ENCODE results near the gene MAGI2. TPM values are rescaled to one million over a fixed set of nuclear protein-coding genes. Genes with fewer than 3 reads are reported as not detected.

MAGI2 gene
- total and polyA plus RNA-seq, 2 donors (not counting 3 experiments of a cell fraction or from before 2014, with no cell fraction given): 0.28 to 6.0 TPM

DNA sequence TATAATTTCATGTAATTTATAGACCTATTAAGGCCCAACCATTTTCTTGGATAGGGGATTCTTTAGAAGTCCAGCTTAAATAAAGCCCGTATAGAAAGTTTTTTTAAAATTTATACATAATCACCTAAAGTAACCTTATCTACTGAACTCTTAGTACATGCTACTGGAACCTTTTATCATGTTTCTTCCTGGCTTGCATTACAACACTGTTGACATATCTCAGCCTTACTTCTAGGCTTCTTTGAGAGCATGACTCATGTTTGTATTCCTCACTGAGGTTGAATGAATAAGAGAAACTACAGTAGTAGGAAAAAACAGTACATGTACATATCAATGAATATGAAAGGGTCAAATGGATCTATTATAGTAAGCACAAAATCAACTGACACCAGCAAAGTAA, 8.2 kb upstream of the MAGI2 start:
- no peaks in the 10 kb centered on the region for H3K9me3 ChIP-seq (replicated peaks; ENCODE audit: control insufficient read depth, insufficient read depth, low read length)
- peak; percentile 80 for FAIRE-seq
- H3K79me2 ChIP-seq (ENCODE audit: control insufficient read depth, insufficient read depth, low read length): no peaks in the 10 kb centered on the region
- intact Hi-C loops (cut with micrococcal nuclease): no loop called here
- H3K27me3 ChIP-seq (ENCODE audit: control insufficient read depth in 2 of 2, insufficient read depth in 2 of 2, low read length in 2 of 2): no peaks in the 10 kb centered on the region
- H3K4me2 ChIP-seq (ENCODE audit: insufficient read depth, low read length): peak overlapping the region; percentile 67
- ChIA-PET POLR2A (no interaction called here), CTCF (no interaction called here)
- H3K27ac ChIP-seq (ENCODE audit: insufficient read depth, low read depth, low read length): peak overlapping the region; percentile 11
- H3K9me1 ChIP-seq (replicated peaks; ENCODE audit: control insufficient read depth, extremely low read depth, insufficient read depth, low read length): no peaks in the 10 kb centered on the region
- dilution Hi-C loops (cut with MboI; ENCODE audit: extremely low pct_ligation_motif_present, low sequenced_read_pairs): no loop called here
- BruUV-seq (replicated peaks): no TSS peak
- TF ChIP-seq EZH2 (IDR thresholded peaks at IDR 0.05; ENCODE audit: borderline replicate concordance, low read depth, low read length, severe bottlenecking) (no peak), MAX (IDR thresholded peaks at IDR 0.05; ENCODE audit: insufficient read depth, insufficient read length) (no peak), FOS (IDR thresholded peaks at IDR 0.05; ENCODE audit: borderline replicate concordance, insufficient read depth, low read length) (peak; percentile 90)
- no peak overlapping the region for H3K9ac ChIP-seq (replicated peaks; ENCODE audit: extremely low read depth, insufficient read depth, low read length)
- H3K4me1 ChIP-seq (ENCODE audit: control insufficient read depth, extremely low read depth, insufficient read depth, low read length): peaks cover 12% of the 10 kb centered on the region
- no peak overlapping the region for H2AFZ ChIP-seq (ENCODE audit: low read depth, low read length)
- peaks cover 4 to 6% of the 10 kb centered on the region in 2 experiments for H3K36me3 ChIP-seq (ENCODE audit: control insufficient read depth in 2 of 2, extremely low read depth in 1 of 2, insufficient read depth in 2 of 2, low read length in 2 of 2)
- H3K4me3 ChIP-seq (replicated peaks in 1 of 3; ENCODE audit: insufficient read depth in 1 of 3, low read depth in 1 of 3, low read length in 3 of 3): no peak overlapping the region
- peak; percentile 62 for DNase-seq (ENCODE audit: low read depth, low spot score)
- H4K20me1 ChIP-seq (replicated peaks; ENCODE audit: control insufficient read depth, extremely low read depth, insufficient read depth, low read length): no peaks in the 10 kb centered on the region

GRCh38 chr7:79459381-79459780, 5.9 kb upstream of the MAGI2 start:
- H3K4me1 ChIP-seq (ENCODE audit: control insufficient read depth, extremely low read depth, insufficient read depth, low read length): peaks cover 19% of the 10 kb centered on the region
- no peak overlapping the region for H3K4me2 ChIP-seq (ENCODE audit: insufficient read depth, low read length)
- H3K36me3 ChIP-seq (ENCODE audit: control insufficient read depth in 2 of 2, extremely low read depth in 1 of 2, insufficient read depth in 2 of 2, low read length in 2 of 2): peaks cover 4 to 9% of the 10 kb centered on the region in 2 experiments
- no peak overlapping the region for H3K27ac ChIP-seq (ENCODE audit: insufficient read depth, low read depth, low read length)
- no peak for TF ChIP-seq POLR2AphosphoS5 (IDR thresholded peaks at IDR 0.05; ENCODE audit: insufficient read depth, low read depth, low read length)
- no peak for TF ChIP-seq JUN (IDR thresholded peaks at IDR 0.05; ENCODE audit: borderline replicate concordance, insufficient read depth, insufficient read length, low read depth)
- TF ChIP-seq MAX (IDR thresholded peaks at IDR 0.05; ENCODE audit: insufficient read depth, insufficient read length): no peak
- TF ChIP-seq MYC (IDR thresholded peaks at IDR 0.05; ENCODE audit: low read depth, low read length): no peak
- no peak for TF ChIP-seq GATA2 (IDR thresholded peaks at IDR 0.05; ENCODE audit: insufficient read depth, insufficient read length, low read depth, low read length)
- intact Hi-C loops (cut with micrococcal nuclease) (no loop called here), dilution Hi-C loops (cut with MboI; ENCODE audit: extremely low pct_ligation_motif_present, low sequenced_read_pairs) (no loop called here)
- H3K9me1 ChIP-seq (replicated peaks; ENCODE audit: control insufficient read depth, extremely low read depth, insufficient read depth, low read length): no peaks in the 10 kb centered on the region
- H3K9me3 ChIP-seq (replicated peaks; ENCODE audit: control insufficient read depth, insufficient read depth, low read length): no peaks in the 10 kb centered on the region
- no peaks in the 10 kb centered on the region for H4K20me1 ChIP-seq (replicated peaks; ENCODE audit: control insufficient read depth, extremely low read depth, insufficient read depth, low read length)
- FAIRE-seq (no peak), DNase-seq (ENCODE audit: low read depth, low spot score) (no peak)
- H3K9ac ChIP-seq (replicated peaks; ENCODE audit: extremely low read depth, insufficient read depth, low read length): no peak overlapping the region
- no peak overlapping the region for H2AFZ ChIP-seq (ENCODE audit: low read depth, low read length)
- ChIA-PET POLR2A (no interaction called here), CTCF (interaction anchor here (0.8 kb wide), 1 partner anchor 161 kb away, joined by 3 read pairs; no protein-coding TSS in a partner anchor)
- BruUV-seq (replicated peaks): no TSS peak
- no peaks in the 10 kb centered on the region for H3K27me3 ChIP-seq (ENCODE audit: control insufficient read depth in 2 of 2, insufficient read depth in 2 of 2, low read length in 2 of 2)
- peaks cover 12% of the 10 kb centered on the region for H3K79me2 ChIP-seq (ENCODE audit: control insufficient read depth, insufficient read depth, low read length)
- H3K4me3 ChIP-seq (replicated peaks in 1 of 3; ENCODE audit: insufficient read depth in 1 of 3, low read depth in 1 of 3, low read length in 3 of 3): no peak overlapping the region
